Stimulated activated effector memory CD8-positive, alpha-beta T cell treated with anti-CD3 and anti-CD28 coated beads, Interleukin-12 subunit alpha, Interleukin-12 subunit beta, amount 100 ng/mL, for 72 hours (primary cell): Measurements from ENCODE around the gene IGFBP3.

Experiments used
- ATAC-seq: fragments of 150-1000 bp; cut with Tn5 transposase; 2 replicates; pipeline ENCODE4 v1.10.0; 2021
- DNase-seq, 2 donors: peaks; one replicate each; pipeline ENCODE4 v3.0.0; 2021 to 2022; ENCODE audit warnings: low spot score in 2 of 2
- H3K27ac Mint-ChIP-seq: one replicate; pipeline ENCODE4 v1.8.0; 2022; ENCODE audit warnings: mild to moderate bottlenecking, mixed read lengths
- H3K36me3 Mint-ChIP-seq: one replicate; pipeline ENCODE4 v1.8.0; 2022; ENCODE audit warnings: mild to moderate bottlenecking, mixed read lengths
- H3K4me1 Mint-ChIP-seq: one replicate; pipeline ENCODE4 v1.8.0; 2022; ENCODE audit warnings: mixed read lengths
- H3K4me3 Mint-ChIP-seq: one replicate; pipeline ENCODE4 v1.8.0; 2022; ENCODE audit warnings: mild to moderate bottlenecking, mixed read lengths
- H3K9me3 Mint-ChIP-seq: one replicate; pipeline ENCODE4 v1.8.0; 2022; ENCODE audit warnings: mixed read lengths

The IGFBP3 gene

GRCh38 chr7:45915606-45916005, 5.5 kb downstream of the IGFBP3 start:
- H3K9me3 Mint-ChIP-seq: no peaks in the 10 kb centered on the region
- no peak overlapping the region for H3K27ac Mint-ChIP-seq

DNA sequence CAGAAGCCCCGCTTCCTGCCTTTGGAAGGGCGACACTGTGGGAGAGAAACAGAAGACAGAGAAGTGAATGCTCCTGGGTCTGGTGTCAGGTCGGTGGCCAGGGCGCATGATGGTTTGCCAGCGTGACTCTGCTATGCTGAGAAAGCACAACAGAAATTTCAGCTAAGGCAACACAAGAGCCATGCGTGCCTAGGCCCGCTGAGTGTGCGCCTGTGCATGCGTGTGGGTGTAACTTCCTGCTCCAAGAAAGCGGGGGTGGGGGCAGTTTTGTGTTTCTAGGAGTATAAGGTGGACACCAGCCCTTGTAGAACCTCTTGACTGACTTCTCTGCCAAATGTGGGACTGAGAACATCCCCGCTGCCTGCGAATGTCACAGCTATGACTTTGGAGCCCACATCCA, 6.2 kb downstream of the IGFBP3 start:
- no peak for DNase-seq
- no peak for ATAC-seq
- H3K36me3 Mint-ChIP-seq: no peaks in the 10 kb centered on the region
- peaks cover 7% of the 10 kb centered on the region for H3K4me1 Mint-ChIP-seq
- no peaks in the 10 kb centered on the region for H3K9me3 Mint-ChIP-seq
- no peak overlapping the region for H3K4me3 Mint-ChIP-seq
- H3K27ac Mint-ChIP-seq: no peak overlapping the region

More at GRCh38 chr7:45915606-45916005, 5.5 kb downstream of the IGFBP3 start:
- peaks cover 7% of the 10 kb centered on the region for H3K4me1 Mint-ChIP-seq
- ATAC-seq: no peak
- no peaks in the 10 kb centered on the region for H3K36me3 Mint-ChIP-seq
- DNase-seq: no peak
- H3K4me3 Mint-ChIP-seq: no peak overlapping the region

GRCh38 chr7:45912972-45913371, 8.1 kb downstream of the IGFBP3 start:
- no peak for ATAC-seq
- Mint-ChIP-seq H3K9me3 (no peaks in the 10 kb centered on the region), H3K4me3 (no peak overlapping the region), H3K4me1 (peaks cover 7% of the 10 kb centered on the region), H3K36me3 (no peaks in the 10 kb centered on the region), H3K27ac (no peak overlapping the region)
- no peak for DNase-seq

DNA sequence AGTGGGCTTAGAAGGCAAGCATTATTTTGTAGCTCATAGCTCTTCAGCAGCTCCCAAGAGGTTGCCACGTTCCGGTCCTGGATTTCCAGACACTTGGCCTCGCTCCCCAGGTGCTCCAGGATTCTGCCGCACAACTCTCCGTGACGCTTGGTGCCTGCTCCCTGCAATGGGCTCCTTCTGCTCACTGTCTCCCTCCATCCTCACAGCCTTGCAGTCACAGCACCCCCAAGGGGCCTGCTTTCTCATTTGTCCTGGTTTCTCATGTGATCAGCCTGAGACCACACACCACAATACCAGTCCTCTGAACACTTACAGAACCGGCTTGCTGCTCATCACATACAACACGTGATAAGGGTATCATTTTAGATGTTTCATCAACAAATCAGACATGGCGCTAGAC, 9.8 kb downstream of the IGFBP3 start:
- no peak overlapping the region for H3K4me3 Mint-ChIP-seq

GRCh38 chr7:45910855-45911254, 10.2 kb downstream of the IGFBP3 start:
- H3K9me3 Mint-ChIP-seq: no peaks in the 10 kb centered on the region
- H3K27ac Mint-ChIP-seq: no peak overlapping the region
- DNase-seq: no peak
- no peaks in the 10 kb centered on the region for H3K36me3 Mint-ChIP-seq
- no peak overlapping the region for H3K4me3 Mint-ChIP-seq
- no peak for ATAC-seq
- H3K4me1 Mint-ChIP-seq: peaks cover 4% of the 10 kb centered on the region

More for the DNA sequence above, 9.8 kb downstream of the IGFBP3 start:
- no peak for ATAC-seq
- Mint-ChIP-seq H3K27ac (no peak overlapping the region), H3K4me1 (peaks cover 7% of the 10 kb centered on the region), H3K9me3 (no peaks in the 10 kb centered on the region), H3K36me3 (no peaks in the 10 kb centered on the region)
- no peak for DNase-seq

DNA sequence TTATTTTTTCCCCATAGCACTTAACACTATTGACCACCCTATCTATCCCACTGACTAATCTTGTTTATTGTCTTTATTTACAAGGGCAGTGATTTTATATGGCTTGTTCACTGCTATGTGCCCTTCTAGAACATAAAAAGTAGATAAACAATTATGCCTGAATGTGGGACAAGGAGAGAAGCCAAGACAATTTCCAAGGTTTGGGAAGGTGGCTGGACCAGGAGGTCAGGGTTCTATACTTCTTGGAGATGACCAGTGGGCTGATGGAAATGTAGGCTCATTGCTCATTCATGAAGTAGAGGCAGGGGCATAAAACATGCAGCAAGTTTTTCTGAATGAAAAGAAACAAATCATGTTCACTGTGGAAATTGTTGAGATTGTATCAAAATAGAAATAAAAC, 11.5 kb downstream of the IGFBP3 start:
- no peaks in the 10 kb centered on the region for H3K4me1 Mint-ChIP-seq
- ATAC-seq: no peak
- no peak for DNase-seq
- no peak overlapping the region for H3K27ac Mint-ChIP-seq
- no peaks in the 10 kb centered on the region for H3K36me3 Mint-ChIP-seq
- H3K9me3 Mint-ChIP-seq: no peaks in the 10 kb centered on the region
- H3K4me3 Mint-ChIP-seq: no peak overlapping the region

DNA sequence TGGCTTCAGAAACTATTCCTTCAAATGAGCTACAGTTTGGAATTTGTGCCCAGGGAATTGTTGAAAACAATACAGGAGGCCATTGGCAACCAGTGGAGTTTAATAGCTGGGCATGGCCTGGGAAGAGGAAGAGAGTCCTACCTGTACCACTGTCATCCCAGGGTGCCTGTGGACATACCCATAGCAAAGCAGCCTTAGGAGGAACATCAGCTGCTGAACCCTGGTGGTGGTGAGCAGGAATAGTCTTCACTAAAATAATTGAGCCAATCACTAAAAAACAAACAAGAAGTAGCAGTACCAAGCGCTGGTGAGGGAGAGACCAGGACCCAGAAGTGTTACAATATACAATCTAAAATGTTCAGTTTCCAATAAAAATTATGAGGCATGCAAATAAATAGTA, 18.3 kb downstream of the IGFBP3 start:
- no peak for ATAC-seq
- Mint-ChIP-seq H3K4me1 (no peaks in the 10 kb centered on the region), H3K4me3 (no peak overlapping the region), H3K9me3 (no peaks in the 10 kb centered on the region), H3K27ac (no peak overlapping the region), H3K36me3 (no peaks in the 10 kb centered on the region)
- DNase-seq: no peak

- H3K36me3 Mint-ChIP-seq: no peaks in the 10 kb centered on the region
- DNase-seq (no peak), ATAC-seq (no peak)
- H3K27ac Mint-ChIP-seq: no peak overlapping the region
- H3K9me3 Mint-ChIP-seq: no peaks in the 10 kb centered on the region
- H3K4me3 Mint-ChIP-seq: no peak overlapping the region
- no peaks in the 10 kb centered on the region for H3K4me1 Mint-ChIP-seq
Observed at GRCh38 chr7:45901566-45901965, 19.5 kb downstream of the IGFBP3 start.

GRCh38 chr7:45898222-45898621, 22.9 kb downstream of the IGFBP3 start:
- Mint-ChIP-seq H3K9me3 (no peaks in the 10 kb centered on the region), H3K4me3 (no peak overlapping the region), H3K27ac (no peak overlapping the region), H3K4me1 (no peaks in the 10 kb centered on the region), H3K36me3 (no peaks in the 10 kb centered on the region)
- DNase-seq (no peak), ATAC-seq (no peak)

DNA sequence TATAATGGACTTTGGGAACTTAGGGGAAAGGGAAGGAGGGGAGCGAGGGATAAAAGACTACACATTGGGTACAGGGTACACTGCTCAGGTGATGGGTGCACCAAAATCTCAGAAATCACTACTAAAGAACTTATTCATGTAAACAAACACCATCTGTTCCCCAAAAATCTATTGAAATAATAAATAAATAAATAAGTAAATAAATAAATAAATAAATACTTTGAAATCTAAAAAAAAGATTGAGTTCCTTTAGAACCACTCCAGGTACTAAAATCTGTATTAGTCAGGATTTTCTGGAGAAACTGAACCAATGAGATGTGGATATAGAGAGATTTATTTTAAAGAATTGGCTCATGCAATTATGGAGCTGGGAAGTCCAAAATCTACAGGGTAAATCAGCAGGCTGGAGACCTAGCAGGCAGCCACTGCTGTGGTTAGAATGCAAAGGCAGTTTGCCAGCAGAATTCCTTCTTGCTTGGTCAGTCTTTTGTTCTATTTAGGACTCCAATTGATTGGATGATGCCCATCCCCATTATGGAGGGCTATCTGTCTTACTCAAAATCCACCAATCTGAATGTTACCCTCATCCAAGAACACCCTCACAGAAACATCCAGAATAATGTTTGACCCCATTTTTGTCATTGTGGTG, 23.9 kb downstream of the IGFBP3 start:
- no peak for ATAC-seq
- Mint-ChIP-seq H3K4me3 (no peak overlapping the region), H3K4me1 (no peaks in the 10 kb centered on the region), H3K36me3 (no peaks in the 10 kb centered on the region), H3K9me3 (no peaks in the 10 kb centered on the region), H3K27ac (no peak overlapping the region)
- no peak for DNase-seq

GRCh38 chr7:45894665-45895062, 26.4 kb downstream of the IGFBP3 start:
- no peaks in the 10 kb centered on the region for H3K36me3 Mint-ChIP-seq
- DNase-seq: no peak
- H3K4me3 Mint-ChIP-seq: no peak overlapping the region
- ATAC-seq: no peak
- no peak overlapping the region for H3K27ac Mint-ChIP-seq
- no peaks in the 10 kb centered on the region for H3K9me3 Mint-ChIP-seq
- H3K4me1 Mint-ChIP-seq: no peaks in the 10 kb centered on the region

- Mint-ChIP-seq H3K9me3 (no peaks in the 10 kb centered on the region), H3K4me3 (no peak overlapping the region), H3K4me1 (no peaks in the 10 kb centered on the region), H3K36me3 (no peaks in the 10 kb centered on the region), H3K27ac (no peak overlapping the region)
- DNase-seq: no peak
- ATAC-seq: peak; percentile 34
Observed at GRCh38 chr7:45893996-45894664, 26.9 kb downstream of the IGFBP3 start.

GRCh38 chr7:45893374-45893995, 27.6 kb downstream of the IGFBP3 start:
- no peaks in the 10 kb centered on the region for H3K36me3 Mint-ChIP-seq
- H3K27ac Mint-ChIP-seq: no peak overlapping the region
- no peaks in the 10 kb centered on the region for H3K4me1 Mint-ChIP-seq
- ATAC-seq: no peak
- no peaks in the 10 kb centered on the region for H3K9me3 Mint-ChIP-seq
- no peak overlapping the region for H3K4me3 Mint-ChIP-seq
- DNase-seq: no peak

- no peak overlapping the region for H3K4me3 Mint-ChIP-seq
- H3K36me3 Mint-ChIP-seq: no peaks in the 10 kb centered on the region
- H3K9me3 Mint-ChIP-seq: no peaks in the 10 kb centered on the region
- ATAC-seq: no peak
- no peak overlapping the region for H3K27ac Mint-ChIP-seq
- DNase-seq: no peak
- H3K4me1 Mint-ChIP-seq: no peaks in the 10 kb centered on the region
Observed at GRCh38 chr7:45892407-45893035, 28.6 kb downstream of the IGFBP3 start.

DNA sequence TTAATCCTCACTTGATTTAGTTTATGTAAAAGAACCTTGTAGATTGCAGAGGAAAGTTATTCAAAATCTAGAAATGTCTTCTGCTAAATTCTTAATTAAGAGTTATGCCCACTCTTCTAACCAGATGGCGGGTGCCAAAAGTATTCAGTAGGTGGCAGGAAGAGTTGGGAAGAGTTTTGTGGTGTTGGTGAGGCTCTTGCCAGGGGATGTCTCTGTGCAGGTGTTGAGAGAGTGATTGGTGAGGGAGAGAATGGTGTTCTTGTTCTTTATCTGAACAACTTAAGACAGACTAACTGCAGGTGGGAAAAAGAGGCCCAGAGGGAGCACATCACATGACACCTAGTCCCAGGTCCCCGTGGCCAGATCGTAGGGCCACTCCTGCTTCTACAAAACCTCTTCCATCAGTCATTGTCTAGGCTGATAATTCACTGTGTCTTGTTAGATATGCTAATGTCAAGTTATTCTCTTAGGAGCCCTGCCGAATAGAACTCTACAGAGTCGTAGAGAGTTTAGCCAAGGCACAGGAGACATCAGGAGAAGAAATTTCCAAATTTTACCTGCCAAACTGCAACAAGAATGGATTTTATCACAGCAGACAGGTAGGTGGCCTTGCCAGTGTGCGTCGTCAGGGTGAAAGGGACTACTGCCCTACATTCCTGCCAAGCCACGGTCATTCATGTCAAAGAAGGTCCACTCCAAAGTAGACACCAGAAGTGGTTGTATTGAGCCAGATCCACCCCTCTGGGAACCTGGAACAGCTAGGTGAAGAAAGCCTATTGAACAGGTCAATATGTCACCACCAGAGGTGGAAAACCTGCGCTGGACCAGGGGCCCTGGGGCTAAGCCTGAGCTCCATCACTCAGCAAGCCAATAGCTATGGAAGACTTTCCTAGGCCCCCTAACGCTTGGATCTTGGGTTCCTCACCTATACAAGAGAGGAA, 29.3 kb downstream of the IGFBP3 start:
- no peaks in the 10 kb centered on the region for H3K36me3 Mint-ChIP-seq
- ATAC-seq (no peak), DNase-seq (no peak)
- no peak overlapping the region for H3K4me3 Mint-ChIP-seq
- H3K9me3 Mint-ChIP-seq: no peaks in the 10 kb centered on the region
- H3K4me1 Mint-ChIP-seq: no peaks in the 10 kb centered on the region
- H3K27ac Mint-ChIP-seq: no peak overlapping the region
